NCI-H128 (cell line): ENCODE data around the gene ABCC11.

Source experiments
- DNase-seq: peaks from one replicate; lab custom pipeline; 2025; ENCODE audit not compliant: unreplicated experiment; lab: John Stamatoyannopoulos, UW

The ABCC11 gene

DNA sequence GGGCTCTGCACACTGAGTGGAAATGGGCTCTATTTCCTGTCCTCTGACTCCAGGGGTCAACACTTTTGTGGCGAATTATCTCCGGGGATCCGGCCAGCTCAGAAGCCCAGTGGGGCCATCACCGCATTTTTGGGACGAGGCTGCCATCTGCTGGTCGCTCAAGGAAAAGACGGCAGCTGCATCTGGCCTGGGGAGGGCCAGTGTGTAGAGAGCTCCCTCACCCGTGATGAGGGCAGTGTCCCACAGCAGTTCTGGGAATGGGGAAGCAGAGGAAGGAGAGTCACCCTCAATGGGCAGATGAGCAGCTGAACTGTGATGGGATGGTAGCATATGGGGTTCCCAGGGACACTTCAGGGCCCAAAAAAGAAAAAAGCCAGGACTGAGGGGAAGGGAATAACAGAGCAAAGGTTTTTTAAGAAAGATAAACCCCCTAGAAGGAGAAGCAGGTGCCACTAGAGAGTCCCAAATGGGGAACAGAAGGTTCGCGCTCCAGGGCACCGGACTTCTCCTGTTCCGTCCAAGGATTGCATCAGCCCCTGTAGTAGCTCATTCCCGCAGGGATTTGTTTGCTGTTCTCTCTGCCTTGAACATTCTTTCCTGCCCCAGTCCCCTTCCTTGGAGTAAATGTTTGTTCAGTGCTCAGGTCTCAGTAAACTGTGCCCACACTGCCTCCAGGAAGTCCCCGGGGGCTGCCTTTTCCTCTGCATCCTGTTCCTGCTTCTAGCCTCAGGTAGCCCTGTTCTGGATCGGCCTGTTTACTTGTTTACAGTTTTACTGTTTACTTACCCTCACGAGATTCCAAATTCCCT is 82.2 kb downstream of the ABCC11 start:
- no peak for DNase-seq

- no peak for DNase-seq
Measured at GRCh38 chr16:48162839-48163410, 84.4 kb downstream of the ABCC11 start.

GRCh38 chr16:48161906-48162305 is 85.4 kb downstream of the ABCC11 start:
- DNase-seq: no peak

DNA sequence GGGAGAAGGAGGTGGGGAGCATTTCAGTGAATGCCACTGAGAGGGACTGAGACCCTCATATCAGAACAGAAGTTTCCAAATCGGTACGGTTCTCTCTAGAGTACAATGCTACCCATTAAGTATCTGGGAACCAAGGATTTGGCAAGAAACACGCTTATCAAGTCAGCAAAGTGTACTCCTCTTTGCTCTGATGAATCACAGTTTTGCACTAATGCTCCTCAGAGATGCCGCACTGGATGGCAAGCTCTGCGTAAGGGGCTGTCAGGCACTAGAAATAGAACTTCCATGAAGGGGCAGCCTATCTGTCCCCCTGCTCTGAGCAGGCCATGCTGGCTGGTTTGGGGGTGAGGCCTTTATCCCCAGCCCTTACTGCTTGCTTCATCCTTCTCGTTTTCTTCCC is 86.8 kb downstream of the ABCC11 start:
- DNase-seq: no peak

DNA sequence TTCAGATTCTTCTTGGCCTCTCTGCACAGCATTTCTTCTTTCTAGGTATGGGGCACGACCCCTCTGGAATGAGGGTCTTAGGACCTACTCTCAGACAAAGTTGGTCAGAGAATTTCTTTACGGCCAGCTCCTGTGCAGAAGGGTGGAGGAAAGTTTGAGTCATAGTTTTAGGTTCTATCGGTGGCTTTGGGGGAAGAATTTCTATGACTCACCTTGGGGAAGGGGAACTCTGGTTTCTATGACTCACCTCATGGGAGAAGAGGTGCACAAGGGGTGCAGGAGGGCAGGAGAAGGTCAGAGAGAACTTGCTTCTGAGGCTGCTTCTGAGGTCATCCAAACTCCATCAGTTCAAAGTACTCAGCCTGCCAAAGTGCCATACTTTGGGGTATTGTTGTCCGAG is 89.0 kb downstream of the ABCC11 start:
- no peak for DNase-seq

GRCh38 chr16:48157794-48158193 is 89.5 kb downstream of the ABCC11 start:
- DNase-seq: no peak

GRCh38 chr16:48157302-48157701 is 90.0 kb downstream of the ABCC11 start:
- DNase-seq: no peak

DNA sequence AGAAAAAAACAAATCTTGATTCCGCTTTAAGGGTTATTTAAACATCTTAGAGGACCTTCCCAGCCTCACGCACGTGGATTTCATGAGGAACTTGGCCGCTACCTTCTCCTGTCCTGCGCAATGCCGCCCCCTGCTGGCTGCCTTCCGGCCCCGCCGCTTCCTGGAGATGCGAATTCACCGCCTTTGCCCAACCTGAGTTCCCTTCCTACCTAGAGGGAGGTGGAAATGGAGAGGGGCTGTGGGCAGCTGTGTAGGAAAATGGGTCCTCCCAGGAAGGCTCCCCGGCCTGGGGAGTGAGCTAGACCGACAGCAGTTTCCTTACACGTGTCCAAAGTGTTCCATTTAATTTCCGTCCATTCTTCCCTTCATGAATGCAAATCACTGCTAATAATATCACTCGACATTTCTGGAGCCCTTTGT is 90.5 kb downstream of the ABCC11 start:
- DNase-seq: peak; percentile 10

DNA sequence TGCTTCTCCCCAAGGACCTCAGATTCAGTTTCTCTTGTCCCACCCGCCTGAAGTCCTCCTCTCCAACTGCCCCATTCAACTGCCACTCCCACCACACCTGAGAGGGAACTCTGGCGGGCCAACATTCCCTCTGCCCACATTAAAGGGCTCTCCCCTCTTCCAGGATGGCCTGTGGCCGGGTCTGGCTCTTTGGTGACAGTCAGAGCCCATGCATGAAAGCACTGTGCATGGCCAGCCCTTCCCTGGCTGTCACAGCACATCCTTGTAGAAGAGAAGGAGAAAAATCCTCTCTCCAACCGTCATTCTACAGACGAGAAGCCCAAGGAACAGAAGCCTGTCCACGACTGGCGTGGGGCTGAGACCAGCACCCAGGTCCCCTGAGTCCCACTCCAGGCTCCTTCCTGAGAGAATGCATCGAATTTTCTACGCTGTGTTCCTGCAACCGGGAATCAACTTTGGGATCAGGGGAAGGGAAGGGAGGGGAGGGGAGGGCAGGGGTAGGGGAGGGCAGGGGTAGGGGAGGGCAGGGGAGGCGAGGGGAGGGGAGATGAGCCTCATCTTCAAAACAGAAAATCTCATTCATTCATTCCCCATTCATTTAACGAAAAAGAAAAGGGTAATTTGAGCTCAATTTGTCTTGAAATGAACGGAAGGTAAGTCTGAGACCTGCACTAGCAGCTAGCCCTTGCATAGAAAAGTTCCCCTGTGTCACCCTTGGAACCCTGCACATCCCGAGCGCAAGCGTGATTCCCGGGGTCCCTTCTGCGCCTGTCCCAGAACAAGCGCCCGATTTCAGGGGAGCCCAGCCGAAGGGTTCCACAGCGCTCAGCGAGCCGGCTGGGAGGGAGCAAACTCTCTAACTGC is 91.2 kb downstream of the ABCC11 start, which contains the start of gene ABCC12:
ABCC12 (minus strand) TSS at position 68 of the 864 bp plus-strand sequence. CDS start 9,569 bp downstream, outside the sequence.
- no peak for DNase-seq

- no peak for DNase-seq
Measured at GRCh38 chr16:48153774-48154173, 93.6 kb downstream of the ABCC11 start.

DNA sequence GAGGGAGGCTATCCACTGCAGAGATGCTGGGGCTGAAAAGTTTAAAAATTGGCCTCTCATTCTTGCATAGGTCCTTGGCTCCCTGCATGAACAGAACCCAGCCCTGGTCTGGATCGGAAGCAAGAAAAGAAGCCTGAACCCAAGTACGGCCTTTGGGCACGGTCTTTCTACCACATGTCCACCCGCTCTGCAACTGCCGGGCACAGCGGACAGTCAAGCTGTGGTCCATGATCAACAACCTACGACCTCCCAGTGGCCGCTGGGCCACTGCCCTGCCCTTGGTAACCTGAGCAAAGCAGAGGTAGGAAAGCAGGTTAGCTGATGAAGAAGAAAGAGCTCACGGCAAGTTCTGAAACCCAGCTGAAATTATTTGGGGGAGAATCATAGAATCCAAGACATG is 95.1 kb downstream of the ABCC11 start:
- no peak for DNase-seq

GRCh38 chr16:48150707-48151106 is 96.6 kb downstream of the ABCC11 start:
- DNase-seq: no peak

GRCh38 chr16:48146710-48147109 is 100.6 kb downstream of the ABCC11 start:
- no peak for DNase-seq

DNA sequence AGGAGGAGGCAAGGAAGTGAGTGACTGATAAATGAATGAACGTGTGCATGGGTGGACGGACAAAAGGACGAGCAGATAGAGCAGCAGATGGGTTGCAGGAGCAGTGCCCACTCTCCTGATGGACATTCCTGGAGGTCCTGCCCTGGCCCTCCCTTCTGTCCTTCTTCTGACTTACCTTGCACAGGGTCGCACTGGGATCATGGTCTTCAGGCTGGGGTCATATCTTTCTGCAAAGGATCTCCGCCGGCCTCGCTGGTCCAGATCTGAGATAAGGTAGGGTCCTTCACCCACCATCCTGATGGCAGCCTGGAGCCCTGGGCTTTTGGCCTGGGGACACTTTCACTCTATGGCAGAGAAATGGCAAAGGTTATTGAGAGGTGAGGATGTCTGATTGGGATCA is 101.2 kb downstream of the ABCC11 start:
- DNase-seq: no peak

DNA sequence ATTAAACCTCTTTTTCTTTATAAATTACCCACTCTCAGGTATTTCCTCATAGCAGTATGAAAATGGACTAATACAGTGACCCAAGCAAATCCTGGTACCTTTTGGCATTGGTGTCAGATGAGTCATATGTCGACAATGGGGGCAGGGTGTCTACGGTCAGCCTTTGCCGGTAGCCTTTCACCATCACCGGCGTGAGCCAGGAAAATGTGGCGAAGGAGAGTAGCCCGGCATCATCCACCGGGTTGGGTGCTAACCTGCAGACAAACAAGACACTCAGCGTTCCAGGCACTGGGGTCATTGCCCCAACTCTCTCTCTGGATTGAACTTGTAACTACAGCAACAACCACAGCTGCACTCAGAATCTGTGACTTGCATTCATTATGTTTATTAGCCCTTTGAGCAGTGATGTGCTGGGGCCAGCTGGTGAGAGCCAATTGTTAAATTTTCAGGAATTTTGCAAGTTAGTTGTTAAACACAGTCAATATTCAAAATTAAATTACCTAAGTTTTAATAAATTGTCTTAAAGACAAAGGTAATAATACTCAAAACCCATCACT is 103.4 kb downstream of the ABCC11 start:
- no peak for DNase-seq

DNA sequence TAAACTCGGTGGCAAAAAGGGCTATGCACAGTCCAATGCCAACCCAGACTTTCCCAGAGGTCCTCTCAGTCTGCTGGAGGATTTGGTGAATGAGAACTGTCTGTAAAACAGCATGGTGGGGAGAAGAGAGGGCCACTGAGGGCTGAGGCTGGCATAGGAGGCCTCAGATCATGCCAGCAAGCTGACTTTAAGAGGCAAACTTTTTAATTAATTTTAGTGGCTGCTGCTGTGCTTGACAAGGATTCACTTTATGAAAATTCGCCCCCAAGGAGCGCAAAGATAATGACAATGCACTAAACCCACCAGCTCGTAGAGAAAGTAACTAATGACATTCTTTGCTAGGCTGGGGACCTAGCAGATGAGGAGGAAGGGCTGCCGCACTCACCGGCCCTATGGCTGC is 106.5 kb downstream of the ABCC11 start:
- no peak for DNase-seq

GRCh38 chr16:48139517-48139916 is 107.8 kb downstream of the ABCC11 start:
- no peak for DNase-seq

DNA sequence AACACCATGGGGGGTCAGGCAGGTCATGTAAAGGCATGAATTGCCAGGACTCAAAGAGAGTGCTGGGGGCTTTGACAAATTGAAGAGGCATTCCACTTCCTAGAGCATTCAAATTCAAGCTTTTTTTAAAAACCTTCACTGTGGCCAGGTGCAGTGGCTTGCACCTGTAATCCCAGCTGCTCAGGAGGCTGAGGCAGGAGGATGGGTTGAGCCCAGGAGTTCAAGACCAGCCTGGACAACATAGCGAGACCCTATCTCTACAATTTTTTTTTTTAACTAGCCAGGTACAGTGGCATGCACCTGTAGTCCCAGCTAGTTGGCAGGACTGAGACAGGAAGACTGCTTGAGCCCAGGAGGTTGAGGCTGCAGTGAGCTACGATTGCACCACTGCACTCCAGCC is 108.8 kb downstream of the ABCC11 start:
- no peak for DNase-seq

- no peak for DNase-seq
Measured at GRCh38 chr16:48137822-48138221, 109.5 kb downstream of the ABCC11 start.

GRCh38 chr16:48136547-48137360 is 110.6 kb downstream of the ABCC11 start:
- DNase-seq: no peak
